Activated T-helper 1 cell treated with Interleukin-2 at 50 U/mL for 16 hours (primary cell): Measurements from ENCODE around the gene SLIT3.
"Not testable (repeated sequence)": the region's sequence is repeated elsewhere in the genome, so short reads cannot be mapped to it uniquely, and the experiment has no call there.

Source experiments
- DNase-seq: peaks from one replicate; pipeline ENCODE4 v3.0.0-alpha.2; 2020; ENCODE audit warnings: low read depth

The SLIT3 gene

DNA sequence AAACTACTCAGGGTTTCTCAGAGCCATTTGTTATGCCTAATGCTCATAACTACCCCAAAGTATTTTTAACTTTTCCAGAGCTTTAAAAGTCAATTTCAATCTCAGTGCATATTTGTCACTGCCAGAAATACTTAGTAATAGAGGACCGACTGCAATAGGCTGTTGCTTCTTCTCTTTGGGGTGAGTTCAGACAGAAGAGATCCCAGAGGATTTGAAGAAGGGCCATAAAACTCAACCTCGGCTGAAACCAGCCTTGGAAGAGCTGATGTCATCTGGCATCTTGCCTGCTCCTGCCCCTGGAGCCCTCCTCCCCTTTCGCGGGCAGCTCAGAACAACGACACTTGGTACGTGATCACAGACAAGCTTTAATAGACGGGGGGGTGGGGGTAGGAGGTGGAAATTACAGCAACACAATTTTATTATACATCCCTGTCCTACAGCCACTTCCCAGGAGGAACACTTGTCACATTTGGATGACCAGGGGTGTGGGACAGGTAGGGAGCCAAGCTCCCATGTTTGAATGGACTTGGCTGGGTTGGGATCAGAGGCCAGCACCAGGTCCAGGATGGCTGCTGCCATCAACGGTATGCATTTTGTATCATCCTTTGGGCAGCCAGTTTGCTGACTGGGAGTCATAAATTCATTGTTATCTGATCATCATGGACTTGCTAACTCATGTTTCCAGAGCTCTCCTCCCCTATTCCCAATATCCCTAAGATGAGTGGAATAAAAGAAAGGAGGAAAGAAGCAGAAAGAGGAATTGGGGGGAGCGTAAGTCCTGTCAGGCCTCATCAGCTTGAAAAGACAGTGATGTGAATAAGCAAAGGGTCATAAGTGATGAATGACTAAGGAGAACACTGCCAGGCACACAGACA, 535.2 kb downstream of the SLIT3 start:
- no peak for DNase-seq

DNA sequence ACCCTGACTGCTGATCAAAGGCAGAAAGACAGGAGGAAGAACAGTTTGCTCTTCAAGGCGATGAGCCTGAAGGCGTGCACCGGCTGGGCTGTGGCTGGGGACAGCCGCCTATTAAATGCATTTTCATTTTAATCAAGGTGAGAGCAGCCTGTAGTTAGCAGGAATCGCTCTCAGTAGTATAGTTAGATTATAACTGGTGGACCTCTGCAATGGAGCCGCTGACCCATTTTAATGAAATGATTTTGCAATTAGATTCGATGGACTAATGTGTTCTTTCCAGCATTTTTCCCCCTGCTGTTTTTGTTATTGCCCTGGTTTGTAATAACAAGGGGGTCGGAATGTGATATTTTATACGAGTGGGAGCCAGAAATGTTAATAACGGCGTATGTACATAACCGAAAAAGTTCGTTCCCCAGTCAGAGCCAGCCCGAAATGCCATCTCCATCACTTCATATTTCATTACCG, 535.8 kb downstream of the SLIT3 start:
- no peak for DNase-seq

DNA sequence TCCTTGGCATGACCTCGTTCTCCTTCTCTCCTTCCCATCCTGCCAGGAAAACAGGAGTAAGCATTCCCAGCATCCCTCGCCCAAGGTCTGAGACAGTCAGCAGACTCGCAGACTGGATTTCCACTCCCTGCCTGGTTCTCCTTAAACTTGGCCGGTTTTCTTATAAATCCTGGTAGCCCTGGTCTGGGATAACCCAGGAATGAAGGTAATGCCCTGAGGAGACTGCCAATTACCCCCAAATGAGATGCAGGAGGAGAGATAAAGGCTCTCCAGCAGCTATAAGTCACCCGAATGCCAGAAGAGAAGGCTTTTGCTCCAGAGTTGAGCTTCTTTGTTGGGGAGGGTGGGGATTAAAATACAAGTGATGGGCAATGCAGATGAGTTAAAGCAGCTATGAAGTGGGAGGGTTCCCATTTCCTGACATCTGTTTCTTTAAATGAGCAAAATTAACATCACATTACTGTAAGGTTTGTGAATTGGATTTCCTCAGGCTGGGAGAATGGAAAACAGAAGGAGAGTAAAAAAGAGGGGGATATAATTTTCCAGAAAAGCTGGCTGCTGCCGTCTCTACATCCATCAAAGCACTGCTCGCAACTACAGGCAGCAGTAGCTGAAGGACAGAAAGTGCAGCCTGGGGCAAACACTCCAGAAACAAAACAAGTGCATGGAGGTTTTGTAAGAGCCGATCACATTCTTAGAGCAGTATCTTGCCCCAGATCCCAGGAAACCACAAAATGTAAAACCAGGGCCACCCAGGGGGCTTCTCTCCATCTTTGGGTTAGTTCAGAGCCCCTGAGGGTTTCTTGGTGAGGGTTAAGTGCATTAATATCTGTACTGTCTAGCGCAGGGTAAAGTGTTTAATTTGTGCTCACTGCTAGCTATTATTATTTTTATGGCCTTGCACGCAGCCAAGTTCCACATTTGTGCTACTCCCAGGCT, 544.2 kb downstream of the SLIT3 start:
- no peak for DNase-seq

DNA sequence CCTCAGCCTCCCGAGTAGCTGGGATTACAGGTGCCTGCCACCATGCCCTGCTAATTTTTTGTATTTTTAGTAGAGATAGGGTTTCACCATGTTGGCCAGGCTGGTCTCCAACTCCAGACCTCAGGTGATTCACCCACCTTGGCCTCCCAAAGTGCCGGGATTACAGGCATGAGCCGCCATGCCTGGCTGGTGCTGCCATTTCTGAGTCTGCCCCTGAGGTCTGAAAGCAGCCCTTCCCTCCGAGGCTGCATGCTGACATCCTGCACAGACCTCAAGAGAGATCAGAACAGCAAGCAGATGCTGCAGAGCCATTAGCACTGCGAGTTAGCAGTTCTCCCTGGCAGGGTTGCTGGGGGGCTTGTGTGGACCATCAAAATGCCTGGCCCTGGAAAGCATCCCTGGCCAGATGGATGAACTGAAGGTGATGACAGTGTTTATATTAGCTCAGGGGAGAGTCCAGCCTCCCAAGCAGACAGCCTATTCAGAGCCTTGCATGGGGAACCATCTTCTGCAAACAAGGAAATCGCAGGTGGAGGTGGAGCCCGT, 545.3 kb downstream of the SLIT3 start:
- no peak for DNase-seq

DNA sequence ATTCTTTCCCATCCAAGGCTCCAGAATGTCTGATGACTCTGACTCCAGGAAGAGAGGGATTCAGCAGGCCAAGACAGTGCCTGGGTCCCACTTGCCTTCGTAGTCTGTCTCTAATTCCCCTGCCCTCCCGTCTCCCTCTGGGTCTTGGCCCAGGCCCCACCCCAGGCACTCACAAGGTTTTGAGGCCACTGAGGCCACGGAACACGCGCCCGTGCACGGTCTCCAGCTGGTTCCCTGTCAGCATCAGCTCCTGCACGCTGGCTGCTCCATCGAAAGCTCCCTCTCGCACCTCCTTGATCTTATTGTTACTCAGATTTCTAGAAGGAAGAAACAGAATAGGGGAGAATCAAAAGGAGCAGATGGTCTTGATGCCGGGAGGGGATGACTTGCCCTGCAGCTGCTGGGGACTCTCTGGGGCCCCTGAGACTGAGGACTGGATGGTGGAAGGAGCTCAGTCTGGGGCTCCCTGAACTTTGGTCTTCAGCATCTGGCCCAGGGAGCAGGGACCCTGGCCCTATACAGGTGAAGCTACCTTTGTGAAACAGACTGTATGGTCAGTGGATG, 547.2 kb downstream of the SLIT3 start:
- DNase-seq, result no peak

DNA sequence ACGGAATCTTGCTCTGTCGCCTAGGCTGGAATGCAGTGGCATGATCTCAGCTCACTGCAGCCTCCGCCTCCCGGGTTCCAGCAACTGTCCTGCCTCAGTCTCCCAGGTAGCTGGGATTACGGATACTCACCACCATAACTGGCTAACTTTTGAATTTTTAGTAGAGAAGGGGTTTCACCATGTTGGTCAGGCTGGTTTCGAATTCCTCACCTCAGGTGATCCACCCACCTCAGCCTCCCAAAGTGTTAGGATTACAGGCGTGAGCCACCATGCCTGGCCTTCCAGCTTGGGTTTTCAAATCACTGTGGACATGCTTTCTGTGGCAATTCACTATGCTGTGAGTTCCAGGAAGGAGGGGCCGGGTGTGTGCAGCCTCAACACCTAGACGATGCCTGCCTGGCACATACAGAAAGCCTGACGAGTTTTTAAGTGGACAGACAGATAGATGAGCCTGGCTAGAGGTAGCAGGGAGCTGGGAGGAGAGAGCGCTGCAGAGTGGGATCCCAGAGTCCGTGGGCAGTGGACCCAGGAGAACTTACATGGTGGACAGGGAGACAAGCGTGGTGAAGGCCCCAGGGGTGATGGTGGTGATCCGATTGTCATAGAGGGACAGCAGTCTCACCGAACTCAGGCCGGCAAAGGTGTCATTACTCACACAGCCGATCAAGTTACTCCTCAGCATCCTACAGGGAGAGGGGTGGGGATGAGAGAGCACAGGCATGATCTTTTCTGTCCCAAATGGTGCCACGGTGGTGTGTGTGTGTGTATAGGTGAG, 548.3 kb downstream of the SLIT3 start:
- DNase-seq, result no peak

DNA sequence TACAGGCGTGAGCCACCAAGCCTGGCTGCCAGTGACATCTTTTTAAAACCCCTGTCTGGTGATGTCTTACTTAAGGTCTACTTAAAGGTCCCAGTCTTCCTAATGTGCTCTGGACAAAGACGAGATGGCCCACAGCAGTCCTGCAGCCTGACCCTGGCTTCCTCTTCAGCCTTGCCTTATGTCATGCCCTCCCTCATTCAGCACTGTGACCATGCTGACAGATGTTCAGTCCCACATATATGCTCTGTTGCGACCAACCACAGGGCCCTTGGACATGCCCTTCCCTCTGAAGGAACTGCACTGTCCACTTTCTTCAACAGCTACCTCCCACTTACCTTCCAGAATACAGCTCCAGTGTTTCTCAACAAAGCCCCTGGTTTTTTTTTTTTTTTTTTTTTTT, 548.9 kb downstream of the SLIT3 start:
- no peak for DNase-seq

DNA sequence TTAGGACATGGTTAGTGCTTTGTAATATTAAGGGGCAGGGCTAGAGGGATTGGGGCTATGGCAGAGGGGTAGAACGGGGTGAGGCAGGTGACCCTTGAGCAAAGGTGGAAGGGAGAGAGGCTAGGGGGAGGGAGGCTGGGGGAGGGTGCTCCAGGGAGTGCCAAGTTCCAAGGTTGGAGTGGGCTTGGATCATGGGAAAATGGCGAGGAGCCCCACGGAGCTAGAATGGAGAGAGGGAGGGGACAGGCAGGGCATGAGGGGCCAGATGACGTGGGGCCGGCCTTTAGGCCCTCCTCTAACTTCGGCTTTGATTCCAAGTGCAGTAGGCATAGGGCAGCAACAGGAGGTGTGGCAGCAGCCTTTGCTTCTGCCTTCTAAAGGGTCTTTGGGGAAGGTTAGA, 550.0 kb downstream of the SLIT3 start:
- DNase-seq, result no peak

DNA sequence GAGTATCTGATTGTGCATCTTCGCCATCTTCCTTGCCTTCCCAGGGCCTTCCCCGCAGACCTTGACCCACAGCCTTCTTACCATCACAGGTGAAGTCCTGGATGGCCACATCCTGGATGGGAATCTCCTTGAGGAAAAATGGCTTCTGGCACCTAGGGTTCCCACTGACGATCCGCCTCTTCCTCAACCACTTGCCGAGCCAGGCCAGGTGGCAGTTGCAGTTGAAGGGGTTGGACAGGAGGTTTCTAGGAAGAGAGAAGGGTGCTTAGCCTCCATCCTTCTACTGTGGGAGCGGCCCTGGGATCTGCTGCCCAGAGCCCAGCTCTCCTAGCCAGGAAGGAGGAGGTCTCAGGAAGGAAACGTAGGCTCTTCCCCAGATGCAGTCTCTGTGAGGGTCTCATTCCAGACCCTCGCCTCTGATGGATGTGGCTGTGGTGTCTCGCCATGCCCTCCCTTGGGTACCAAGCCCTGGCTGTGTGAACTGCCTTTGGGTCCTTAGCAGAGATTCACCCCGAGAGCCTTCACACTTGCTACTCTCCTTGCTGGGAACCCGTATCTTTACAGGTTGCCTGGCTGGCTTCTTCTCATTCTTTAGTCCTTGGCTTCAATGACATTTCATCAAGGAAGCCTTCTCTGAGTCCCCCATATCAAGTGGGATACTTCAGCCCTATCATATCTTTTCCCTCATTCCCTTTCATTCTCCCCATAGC, 551.4 kb downstream of the SLIT3 start:
- no peak for DNase-seq

DNA sequence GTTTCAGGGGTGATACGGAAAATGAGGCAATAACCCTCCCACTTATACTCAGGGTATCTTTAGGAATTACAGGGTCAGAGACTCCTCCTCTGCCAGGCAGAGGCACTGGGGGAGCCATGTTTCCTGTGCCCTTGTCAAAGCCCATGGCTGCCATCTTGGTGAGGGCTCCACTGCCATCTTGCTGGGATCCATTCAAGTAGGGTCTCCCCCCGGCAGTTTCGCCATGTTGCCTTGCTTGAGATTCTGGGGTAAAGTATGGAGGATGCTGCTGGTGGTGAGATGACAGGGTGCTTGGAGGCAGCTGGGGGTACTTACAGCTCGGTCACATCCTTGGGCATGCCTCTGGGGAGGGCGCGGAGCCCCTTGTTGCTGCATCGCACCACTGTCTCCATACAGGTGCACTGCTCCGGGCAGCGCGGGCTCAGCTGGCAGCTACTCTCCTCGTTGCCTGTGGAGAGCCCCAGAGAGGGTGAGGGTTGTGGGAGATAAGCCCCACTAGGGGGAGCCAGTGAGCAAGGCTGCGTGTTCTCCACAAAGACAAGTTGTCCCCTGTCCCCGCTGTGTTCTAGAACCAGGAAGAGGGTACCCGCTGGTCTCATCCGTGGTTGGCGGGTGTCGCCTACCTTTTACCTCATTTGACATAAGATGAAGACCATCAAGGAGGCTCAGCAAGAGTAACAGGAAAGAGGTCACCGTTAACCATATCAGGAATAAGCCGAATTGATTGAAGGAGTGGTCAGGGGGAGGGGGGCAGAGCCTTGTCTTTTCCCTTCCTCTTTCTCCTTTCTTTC, 552.8 kb downstream of the SLIT3 start:
- DNase-seq, result no peak

DNA sequence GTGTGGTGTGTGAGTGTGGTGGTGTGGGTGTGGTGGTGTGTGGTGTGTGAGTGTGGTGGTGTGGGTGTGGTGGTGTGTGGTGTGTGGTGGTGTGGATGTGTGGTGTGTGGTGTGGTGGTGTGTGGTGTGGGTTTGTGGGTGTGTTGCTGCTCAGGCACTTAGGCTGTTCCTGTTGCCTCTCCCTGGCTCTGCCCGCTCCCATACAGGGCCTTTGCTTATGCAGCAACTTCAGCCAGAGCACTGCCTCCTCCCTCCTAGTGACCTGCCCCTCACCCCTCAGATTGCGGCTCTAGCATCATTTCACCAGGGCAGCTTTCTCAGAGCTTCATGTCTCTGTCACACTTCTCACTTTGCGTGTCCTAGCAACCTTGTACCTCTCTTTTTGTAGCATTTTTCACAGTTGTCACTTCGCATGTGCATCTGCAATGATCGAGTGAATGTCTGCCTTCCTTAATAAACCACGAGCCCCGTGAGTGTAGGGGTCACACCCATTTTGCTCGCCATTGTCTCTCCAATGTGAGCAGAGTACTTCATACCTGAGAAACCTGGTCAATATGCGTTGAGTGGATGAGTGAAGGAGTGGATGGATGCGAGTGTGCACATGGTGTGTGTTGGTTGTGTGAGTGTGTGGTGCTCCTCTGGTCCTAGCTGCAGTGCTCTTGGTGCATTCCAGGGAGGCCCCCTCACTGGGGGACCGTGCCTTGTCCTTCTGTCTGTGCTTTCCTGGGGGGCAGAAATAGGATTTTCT, 553.9 kb downstream of the SLIT3 start:
- no peak for DNase-seq

DNA sequence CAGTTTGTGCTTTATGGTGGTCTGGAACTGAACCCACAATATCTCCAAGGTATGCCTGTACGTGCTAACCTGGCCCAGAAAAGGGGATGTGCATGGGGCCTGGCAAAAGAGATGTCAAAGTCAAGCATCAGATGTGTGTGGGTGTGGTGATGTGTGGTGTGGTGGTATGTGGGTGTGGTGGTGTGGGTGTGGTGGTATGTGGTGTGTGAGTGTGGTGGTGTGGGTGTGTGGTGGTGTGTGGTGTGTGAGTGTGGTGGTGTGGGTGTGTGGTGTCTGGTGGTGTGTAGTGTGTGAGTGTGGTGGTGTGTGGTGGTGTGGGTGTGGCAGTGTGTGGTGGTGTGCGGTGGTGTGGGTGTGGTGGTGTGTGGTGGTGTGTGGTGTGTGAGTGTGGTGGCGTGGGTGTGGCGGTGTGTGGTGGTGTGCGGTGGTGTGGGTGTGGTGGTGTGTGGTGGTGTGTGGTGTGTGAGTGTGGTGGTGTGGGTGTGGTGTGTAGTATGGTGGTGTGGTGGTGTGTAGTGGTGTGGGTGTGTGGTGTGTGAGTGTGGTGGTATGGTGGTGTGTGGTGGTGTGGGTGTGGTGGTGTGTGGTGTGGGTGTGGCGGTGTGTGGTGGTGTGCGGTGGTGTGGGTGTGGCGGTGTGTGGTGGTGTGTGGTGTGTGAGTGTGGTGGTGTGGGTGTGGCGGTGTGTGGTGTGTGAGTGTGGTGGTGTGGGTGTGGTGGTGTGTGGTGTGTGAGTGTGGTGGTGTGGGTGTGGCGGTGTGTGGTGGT, 554.6 kb downstream of the SLIT3 start:
- DNase-seq, result not testable (repeated sequence)

DNA sequence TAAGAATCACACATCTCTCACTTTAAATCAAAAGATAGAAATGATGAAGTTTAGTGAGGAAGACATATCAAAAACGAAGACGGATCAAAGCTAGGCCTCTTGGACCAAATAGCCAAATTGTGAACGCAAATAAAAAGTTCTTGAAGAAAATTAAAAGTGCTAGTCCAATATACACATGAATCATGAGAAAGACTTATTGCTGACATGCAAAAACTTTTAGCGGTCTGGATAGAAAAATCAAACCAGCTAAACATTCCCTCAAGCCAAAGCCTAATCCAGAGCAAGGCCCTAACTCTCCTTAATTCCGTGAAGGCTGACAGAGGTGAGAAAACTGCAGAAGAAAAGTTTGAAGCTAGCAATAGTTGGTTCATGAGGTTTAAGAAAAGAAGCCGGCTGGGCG, 557.3 kb downstream of the SLIT3 start:
- no peak for DNase-seq

DNA sequence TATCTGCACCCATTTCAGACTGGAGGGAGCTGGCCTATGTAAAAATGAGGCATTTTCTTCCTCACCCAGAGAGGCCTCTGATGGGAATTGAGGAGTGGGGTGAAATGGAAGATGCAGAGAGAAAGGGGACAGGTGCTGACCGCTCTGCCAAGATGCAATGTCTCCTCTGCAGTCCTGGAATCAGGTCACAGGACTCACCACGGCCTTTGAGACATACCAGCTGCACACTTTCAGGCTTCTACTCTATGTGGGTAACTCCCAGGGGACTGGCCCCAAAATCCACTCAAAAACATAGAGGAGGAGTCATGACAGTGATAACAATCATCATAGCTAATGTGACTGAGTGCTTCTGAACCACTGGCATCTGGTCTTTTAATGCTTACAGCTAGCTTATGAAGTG, 558.6 kb downstream of the SLIT3 start:
- not testable (repeated sequence) for DNase-seq

DNA sequence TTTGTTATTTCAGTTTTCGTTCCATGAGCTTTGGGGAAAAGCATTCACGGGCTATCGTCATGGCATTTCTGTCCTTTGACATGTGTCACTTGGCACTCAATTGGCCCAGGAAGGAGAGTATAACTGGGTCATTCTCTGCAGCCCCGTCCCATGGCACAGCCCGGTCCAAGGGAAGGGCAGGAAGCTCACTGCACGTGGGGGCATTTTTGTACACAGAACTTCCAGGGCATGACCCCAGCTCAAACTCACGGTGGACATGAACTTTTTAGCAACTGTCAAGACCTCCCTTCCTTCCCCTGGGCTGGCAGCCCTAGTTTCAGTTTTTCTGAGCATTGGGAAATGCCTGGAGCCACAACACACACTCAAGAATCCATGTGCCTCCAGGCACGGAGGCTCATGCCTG, 560.1 kb downstream of the SLIT3 start:
- DNase-seq, result no peak

DNA sequence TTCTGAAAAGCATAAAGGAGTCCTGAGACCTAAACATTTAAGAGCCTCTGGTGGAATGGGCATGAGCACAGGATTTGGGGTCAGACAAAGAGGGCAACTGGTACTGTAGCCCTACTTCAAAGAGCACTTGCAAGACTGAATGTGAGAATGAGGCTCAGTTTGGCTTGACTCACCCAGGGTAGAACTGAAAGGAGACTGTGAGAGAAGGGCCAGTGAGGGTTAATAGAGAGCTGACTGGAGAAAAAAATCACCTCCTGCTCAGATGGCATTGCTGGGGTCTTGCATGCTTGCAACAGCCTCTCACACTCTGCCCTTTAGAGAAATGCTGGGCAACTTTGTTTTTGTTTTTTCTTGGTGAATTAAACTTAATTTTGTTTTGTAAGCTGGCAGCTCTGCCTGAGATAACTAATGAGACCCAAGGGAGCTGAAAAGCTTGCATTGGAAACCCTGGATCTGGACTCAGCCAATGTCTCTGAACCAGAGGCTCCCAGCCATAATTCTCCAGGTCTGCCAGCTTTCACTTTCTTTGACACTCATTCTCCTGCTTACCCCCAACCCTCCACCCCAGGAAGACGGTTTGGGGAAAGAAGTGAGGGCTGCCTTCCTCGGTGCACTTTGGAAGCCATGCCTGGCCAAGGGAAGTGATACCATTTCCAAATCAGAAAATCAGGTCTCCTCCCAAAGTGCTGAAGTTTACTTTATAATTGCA, 560.7 kb downstream of the SLIT3 start:
- DNase-seq, result no peak

DNA sequence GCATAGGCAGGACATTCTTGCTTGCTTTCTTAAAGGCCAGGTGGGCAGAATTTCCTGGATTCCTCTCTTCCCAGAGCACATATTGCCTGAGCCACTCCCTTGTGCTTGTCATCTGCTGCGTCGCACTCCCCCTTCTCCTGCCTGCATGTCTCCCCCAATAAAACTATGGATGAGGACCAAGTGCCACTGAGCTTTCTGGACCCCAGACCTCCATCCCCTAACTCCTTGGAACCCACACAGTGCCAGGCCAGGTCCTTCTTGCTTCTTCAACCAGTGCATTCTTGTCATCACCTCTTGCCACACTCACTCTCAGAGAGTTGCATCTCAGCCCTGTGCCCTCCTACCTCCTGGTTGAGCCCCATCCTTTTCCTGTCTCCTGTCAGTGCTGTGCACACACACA, 563.9 kb downstream of the SLIT3 start:
- DNase-seq, result no peak

DNA sequence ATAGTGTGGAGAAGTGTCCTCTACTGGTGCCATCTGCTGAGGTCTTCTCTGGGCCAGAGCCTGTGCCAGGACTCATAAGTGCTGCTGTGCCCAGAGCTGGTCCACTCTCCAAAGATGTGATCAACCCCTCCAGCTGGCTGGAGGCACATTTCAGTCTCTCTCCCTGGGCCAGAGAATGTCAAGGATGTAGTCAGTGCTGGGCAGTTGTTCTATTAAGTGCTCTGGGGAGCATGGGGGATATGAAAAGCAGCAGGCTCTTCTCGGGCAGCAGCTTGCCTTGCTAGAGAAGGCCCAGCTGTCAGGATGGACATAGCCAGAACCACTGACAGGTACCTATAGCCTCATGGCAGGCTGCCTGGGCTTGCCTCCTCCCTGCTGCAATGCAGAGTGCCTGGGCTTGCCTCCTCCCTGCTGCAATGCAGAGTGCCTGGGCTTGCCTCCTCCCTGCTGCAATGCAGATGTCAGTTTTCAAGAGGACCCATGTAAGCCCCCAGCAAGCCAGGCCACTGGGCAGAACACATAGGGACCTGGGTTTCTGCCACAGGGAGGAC, 564.6 kb downstream of the SLIT3 start:
- no peak for DNase-seq
